DOHH2 (cell line): ENCODE data around the gene MAST3.

Experiments used
- EZH2phosphoT487 ChIP-seq: fragments of 200-600 bp; sonication (generic); IDR thresholded peaks from 2 replicates; pipeline ENCODE4 v1.6.1; 2017; ENCODE audit warnings: borderline replicate concordance, mild to moderate bottlenecking, antibody characterized with exemption, low read length, moderate library complexity, mixed read lengths
- TF ChIP-seq, protein P1 (sequence below): fragments of 200-600 bp; sonication (generic); IDR thresholded peaks from one replicate; pipeline ENCODE4 v1.5.1; 2014; ENCODE audit warnings: antibody characterized with exemption, mild to moderate bottlenecking, low read depth, low read length; ENCODE audit not compliant: poor library complexity, severe bottlenecking

DNA sequence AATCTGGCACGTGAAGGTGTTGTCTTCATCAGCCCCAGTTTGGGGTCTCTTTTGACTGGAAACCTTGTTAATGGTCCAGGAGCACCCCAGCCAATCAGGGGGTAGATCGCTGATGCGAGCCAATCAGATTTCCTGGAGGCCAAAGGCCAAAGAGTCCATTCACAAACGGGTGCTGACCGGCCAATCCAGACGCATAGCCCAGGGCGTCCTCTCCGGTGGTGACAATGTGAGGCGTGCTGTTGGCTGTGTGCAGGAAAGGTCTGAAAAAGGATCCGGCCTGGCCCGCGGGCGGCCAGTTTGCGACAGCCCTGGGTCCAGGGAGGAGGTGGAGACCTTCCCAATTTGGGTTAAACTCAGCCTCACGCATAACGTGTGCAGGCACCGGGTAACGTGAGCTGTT lies 3.1 kb downstream of the MAST3 start:
- TF ChIP-seq, protein P1, sequence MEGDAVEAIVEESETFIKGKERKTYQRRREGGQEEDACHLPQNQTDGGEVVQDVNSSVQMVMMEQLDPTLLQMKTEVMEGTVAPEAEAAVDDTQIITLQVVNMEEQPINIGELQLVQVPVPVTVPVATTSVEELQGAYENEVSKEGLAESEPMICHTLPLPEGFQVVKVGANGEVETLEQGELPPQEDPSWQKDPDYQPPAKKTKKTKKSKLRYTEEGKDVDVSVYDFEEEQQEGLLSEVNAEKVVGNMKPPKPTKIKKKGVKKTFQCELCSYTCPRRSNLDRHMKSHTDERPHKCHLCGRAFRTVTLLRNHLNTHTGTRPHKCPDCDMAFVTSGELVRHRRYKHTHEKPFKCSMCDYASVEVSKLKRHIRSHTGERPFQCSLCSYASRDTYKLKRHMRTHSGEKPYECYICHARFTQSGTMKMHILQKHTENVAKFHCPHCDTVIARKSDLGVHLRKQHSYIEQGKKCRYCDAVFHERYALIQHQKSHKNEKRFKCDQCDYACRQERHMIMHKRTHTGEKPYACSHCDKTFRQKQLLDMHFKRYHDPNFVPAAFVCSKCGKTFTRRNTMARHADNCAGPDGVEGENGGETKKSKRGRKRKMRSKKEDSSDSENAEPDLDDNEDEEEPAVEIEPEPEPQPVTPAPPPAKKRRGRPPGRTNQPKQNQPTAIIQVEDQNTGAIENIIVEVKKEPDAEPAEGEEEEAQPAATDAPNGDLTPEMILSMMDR = no peak
- no peak for TF ChIP-seq EZH2phosphoT487
